ENCODE measurements around the gene GATA5.

GRCh38 chr20:62452475-62453095 lies 23.2 kb downstream of the GATA5 start:
- no peak for TF ChIP-seq ZNF274 (IDR thresholded peaks at IDR 0.05; ENCODE audit: low read depth, low read length)
- TF ChIP-seq SUZ12 (IDR thresholded peaks at IDR 0.05; ENCODE audit: extremely low read depth, insufficient read depth, insufficient read length), result no peak
- no peak for TF ChIP-seq YY1 (IDR thresholded peaks at IDR 0.05; ENCODE audit: insufficient read depth, insufficient read length)

Measured in NT2/D1 (cell line).